ENCODE results near the gene PPP1R14C.

The PPP1R14C gene

GRCh38 chr6:150159757-150160156 lies 16.9 kb downstream of the PPP1R14C start:
- DNase-seq (ENCODE audit: low read depth), result no peak
- H3K4me3 ChIP-seq (ENCODE audit: control insufficient read depth, low read depth, low read length), result no peak overlapping the region
- TF ChIP-seq CTCF (IDR thresholded peaks at IDR 0.05; ENCODE audit: control insufficient read depth, insufficient read depth, low read depth, low read length, missing control alignments), result no peak

GRCh38 chr6:150163970-150164369 lies 21.1 kb downstream of the PPP1R14C start:
- DNase-seq (ENCODE audit: low read depth), result no peak
- no peak for TF ChIP-seq CTCF (IDR thresholded peaks at IDR 0.05; ENCODE audit: control insufficient read depth, insufficient read depth, low read depth, low read length, missing control alignments)
- no peak overlapping the region for H3K4me3 ChIP-seq (ENCODE audit: control insufficient read depth, low read depth, low read length)

- no peak for TF ChIP-seq CTCF (IDR thresholded peaks at IDR 0.05; ENCODE audit: control insufficient read depth, insufficient read depth, low read depth, low read length, missing control alignments)
- no peak overlapping the region for H3K4me3 ChIP-seq (ENCODE audit: control insufficient read depth, low read depth, low read length)
- no peak for DNase-seq (ENCODE audit: low read depth)
Observed at GRCh38 chr6:150165020-150165702, 22.3 kb downstream of the PPP1R14C start.

- TF ChIP-seq CTCF (IDR thresholded peaks at IDR 0.05; ENCODE audit: control insufficient read depth, insufficient read depth, low read depth, low read length, missing control alignments), result no peak
- no peak overlapping the region for H3K4me3 ChIP-seq (ENCODE audit: control insufficient read depth, low read depth, low read length)
- no peak for DNase-seq (ENCODE audit: low read depth)
Observed at GRCh38 chr6:150167479-150167873, 24.6 kb downstream of the PPP1R14C start.

- DNase-seq (ENCODE audit: low read depth), result no peak
Observed at GRCh38 chr6:150169181-150169580, 26.3 kb downstream of the PPP1R14C start.

GRCh38 chr6:150169609-150170008 lies 26.8 kb downstream of the PPP1R14C start:
- no peak overlapping the region for H3K4me3 ChIP-seq (ENCODE audit: control insufficient read depth, low read depth, low read length)
- TF ChIP-seq CTCF (IDR thresholded peaks at IDR 0.05; ENCODE audit: control insufficient read depth, insufficient read depth, low read depth, low read length, missing control alignments), result no peak
- peak; percentile 72 for DNase-seq (ENCODE audit: low read depth)

More at GRCh38 chr6:150169181-150169580, 26.3 kb downstream of the PPP1R14C start:
- TF ChIP-seq CTCF (IDR thresholded peaks at IDR 0.05; ENCODE audit: control insufficient read depth, insufficient read depth, low read depth, low read length, missing control alignments), result no peak
- no peak overlapping the region for H3K4me3 ChIP-seq (ENCODE audit: control insufficient read depth, low read depth, low read length)
